IMR-90 (cell line): ENCODE data around the gene NSL1. TPM values are rescaled to one million over a fixed set of nuclear protein-coding genes. Genes with fewer than 3 reads are reported as not detected.

Experiments
- ATAC-seq: fragments of 200-7000 bp; cut with Tn5 transposase; 2 replicates; pipeline ENCODE4 v1.9.1; 2020; ENCODE audit warnings: low read depth, mild to moderate bottlenecking, moderate library complexity
- BruUV-seq: library from RNA; stranded (reverse); fragments of 400-500 nt; replicated peaks from 2 replicates; lab custom pipeline; 2021; lab: Mats Ljungman, UMichigan
- CTCF ChIA-PET: fragments of 300-600 bp; formaldehyde crosslinking; extraction: SDS; loops from one replicate; lab custom pipeline; 2021; ENCODE audit warnings: antibody characterized with exemption; lab: Yijun Ruan, JAX
- POLR2A ChIA-PET: fragments of 300-600 bp; sonication (Branson Sonifier 250); formaldehyde crosslinking; loops from one replicate; lab custom pipeline; 2022; ENCODE audit warnings: antibody characterized with exemption; ENCODE audit not compliant: unreplicated experiment; lab: Charles Lee
- DNase-seq: peaks from one replicate; pipeline ENCODE4 v3.0.0; 2013
- H2AFZ ChIP-seq: replicated peaks from 2 replicates; pipeline ENCODE3; 2013; ENCODE audit warnings: low read length, mild to moderate bottlenecking; ENCODE audit not compliant: poor library complexity
- H2AK5ac ChIP-seq: 2 replicates; pipeline ENCODE4 v1.6.1; 2013; ENCODE audit warnings: low read depth, low read length, inconsistent platforms
- H2AK9ac ChIP-seq: replicated peaks from 2 replicates; pipeline ENCODE3; 2013; ENCODE audit warnings: mild to moderate bottlenecking, low read depth, low read length, moderate library complexity; ENCODE audit not compliant: poor library complexity
- H2BK120ac ChIP-seq: 2 replicates; pipeline ENCODE4 v1.6.1; 2013; ENCODE audit warnings: low read depth, low read length, inconsistent platforms
- H2BK15ac ChIP-seq: 3 replicates; pipeline ENCODE4 v1.6.1; 2013; ENCODE audit warnings: low read depth, low read length, inconsistent platforms
- H2BK20ac ChIP-seq: 2 replicates; pipeline ENCODE4 v1.6.1; 2013; ENCODE audit warnings: low read depth, mild to moderate bottlenecking, inconsistent platforms, low read length, moderate library complexity
- H2BK5ac ChIP-seq: 2 replicates; pipeline ENCODE4 v1.6.1; 2013; ENCODE audit warnings: mild to moderate bottlenecking, low read depth, low read length, inconsistent platforms; ENCODE audit not compliant: poor library complexity, severe bottlenecking
- H3K14ac ChIP-seq: replicated peaks from 2 replicates; pipeline ENCODE4 v1.6.1; 2013; ENCODE audit warnings: low read depth, low read length, inconsistent platforms
- H3K18ac ChIP-seq: 2 replicates; pipeline ENCODE4 v1.6.1; 2013; ENCODE audit warnings: low read depth, low read length, control low read depth
- H3K23ac ChIP-seq: 2 replicates; pipeline ENCODE4 v1.6.1; 2013; ENCODE audit warnings: low read depth, low read length, inconsistent platforms
- H3K27ac ChIP-seq: 2 replicates; pipeline ENCODE4 v1.5.1; 2013; ENCODE audit warnings: mild to moderate bottlenecking, control low read depth, low read length; ENCODE audit not compliant: insufficient read depth
- H3K27me3 ChIP-seq: 2 replicates; pipeline ENCODE4 v1.6.1; 2013; ENCODE audit warnings: low read length; ENCODE audit not compliant: control insufficient read depth, insufficient read depth
- H3K36me3 ChIP-seq: 2 replicates; pipeline ENCODE4 v1.6.1; 2013; ENCODE audit warnings: low read length, mixed read lengths; ENCODE audit not compliant: control insufficient read depth, insufficient read depth
- H3K4ac ChIP-seq: 2 replicates; pipeline ENCODE4 v1.6.1; 2013; ENCODE audit warnings: low read depth, low read length, inconsistent platforms
- H3K4me1 ChIP-seq: 2 replicates; pipeline ENCODE4 v1.6.1; 2013; ENCODE audit warnings: low read length, mixed read lengths; ENCODE audit not compliant: control insufficient read depth, insufficient read depth
- H3K4me2 ChIP-seq: 2 replicates; pipeline ENCODE4 v1.6.1; 2013; ENCODE audit warnings: low read depth, mild to moderate bottlenecking, control low read depth, low read length, moderate library complexity
- H3K4me3 ChIP-seq: 2 replicates; pipeline ENCODE4 v1.5.1; 2013; ENCODE audit warnings: low read depth, mild to moderate bottlenecking, control low read depth, low read length, moderate library complexity; ENCODE audit not compliant: insufficient read depth
- H3K56ac ChIP-seq: 2 replicates; pipeline ENCODE4 v1.6.1; 2013; ENCODE audit warnings: low read length, inconsistent platforms; ENCODE audit not compliant: insufficient read depth; ENCODE audit errors: extremely low read depth
- H3K79me1 ChIP-seq, 2 experiments: 2 replicates each; pipeline ENCODE4 v1.6.1; 2013; ENCODE audit warnings: low read length in 2 of 2, inconsistent platforms in 1 of 2, low read depth in 1 of 2
- H3K9ac ChIP-seq: 2 replicates; pipeline ENCODE4 v1.6.1; 2013; ENCODE audit warnings: low read depth, low read length, control low read depth
- H3K9me1 ChIP-seq: 2 replicates; pipeline ENCODE4 v1.6.1; 2013; ENCODE audit warnings: low read length, inconsistent platforms; ENCODE audit not compliant: insufficient read depth
- H3K9me3 ChIP-seq: 2 replicates; pipeline ENCODE4 v1.6.1; 2013; ENCODE audit warnings: low read length; ENCODE audit not compliant: control insufficient read depth, insufficient read depth
- H4K20me1 ChIP-seq: 2 replicates; pipeline ENCODE4 v1.6.1; 2013; ENCODE audit warnings: low read length, inconsistent platforms; ENCODE audit not compliant: insufficient read depth
- H4K5ac ChIP-seq: 2 replicates; pipeline ENCODE4 v1.6.1; 2013; ENCODE audit warnings: mild to moderate bottlenecking, low read depth, low read length, control low read depth
- H4K8ac ChIP-seq, 2 experiments: 2 replicates each; pipeline ENCODE4 v1.6.1; 2013; ENCODE audit warnings: low read depth in 2 of 2, low read length in 2 of 2, control low read depth in 1 of 2, inconsistent platforms in 1 of 2
- H4K91ac ChIP-seq: 2 replicates; pipeline ENCODE4 v1.6.1; 2013; ENCODE audit warnings: low read depth, low read length, inconsistent platforms; ENCODE audit not compliant: insufficient read depth
- CEBPB ChIP-seq: IDR thresholded peaks from 2 replicates; pipeline ENCODE4 v1.6.1; 2012; ENCODE audit warnings: low read depth, low read length, improper control_type of control experiment
- CTCF ChIP-seq: conservative IDR thresholded peaks from 2 replicates; pipeline ENCODE4 v1.5.1; 2012; ENCODE audit warnings: mild to moderate bottlenecking, low read depth, low read length, improper control_type of control experiment
- ELK1 ChIP-seq: fragments of 150-350 bp; IDR thresholded peaks from 2 replicates; pipeline ENCODE4 v1.6.1; 2016; ENCODE audit warnings: low read depth, mild to moderate bottlenecking, low read length, moderate library complexity, borderline replicate concordance
- MAFK ChIP-seq: IDR thresholded peaks from 2 replicates; pipeline ENCODE4 v1.6.1; 2012; ENCODE audit warnings: low read depth, low read length, improper control_type of control experiment
- MAZ ChIP-seq: IDR thresholded peaks from 2 replicates; pipeline ENCODE4 v1.6.1; 2012; ENCODE audit warnings: low read depth, mild to moderate bottlenecking, low read length, improper control_type of control experiment, moderate library complexity, borderline replicate concordance
- MXI1 ChIP-seq: IDR thresholded peaks from 2 replicates; pipeline ENCODE4 v1.6.1; 2012; ENCODE audit warnings: low read depth, mild to moderate bottlenecking, low read length, moderate library complexity, borderline replicate concordance
- RFX5 ChIP-seq: IDR thresholded peaks from 2 replicates; pipeline ENCODE4 v1.8.0; 2012; ENCODE audit warnings: low read depth, mild to moderate bottlenecking, low read length, moderate library complexity
- WGBS, 2 experiments: methylation state at CpG; one replicate each; pipeline versions ENCODE4 v1.1.5 to v1.1.7; 2013; ENCODE audit warnings: missing lambda C conversion rate in 2 of 2; ENCODE audit not compliant: insufficient read length in 1 of 2; ENCODE audit errors: extremely low coverage in 2 of 2; 5-methylcytosine and 5-hydroxymethylcytosine counted together
- dilution Hi-C: fragments of 300-500 bp; cut with HindIII; formaldehyde crosslinking; loops from one replicate; pipeline ENCODE4 v1.14.3; 2018; ENCODE audit warnings: low sequenced_read_pairs; ENCODE audit not compliant: unreplicated experiment
- in situ Hi-C: fragments of 300-500 bp; cut with MboI; formaldehyde crosslinking; loops from 3 replicates; pipeline ENCODE4 v1.14.3; 2019; ENCODE audit warnings: low sequenced_read_pairs, inconsistent platforms, mixed read lengths
- intact Hi-C: fragments of 100-400 bp; cut with micrococcal nuclease; formaldehyde crosslinking; loops from 2 replicates; pipeline ENCODE4 v1.10.0; 2022
- polyA plus RNA-seq, 3 experiments: library from polyadenylated mRNA; depleted of rRNA; stranded (reverse); fragments of >200 nt; gene quantifications; 2 replicates each; pipeline ENCODE4 v1.2.3, GENCODE V29; 2012; ENCODE audit warnings: low replicate concordance in 1 of 3
- total RNA-seq: library from RNA; depleted of rRNA; stranded (reverse); fragments of >200 nt; gene quantifications from 2 replicates; pipeline ENCODE4 v1.2.3, GENCODE V29; 2012

The NSL1 gene
- total and polyA plus RNA-seq, 2 of the 4 experiments (the other 2 are of a cell fraction), result 19.1 to 42.5 TPM

GRCh38 chr1:212716161-212716560, 75.4 kb downstream of the NSL1 start:
- POLR2A ChIA-PET, result no interaction called here
- Histone ChIP-seq H3K79me1 (no peaks in the 10 kb centered on the region), H3K27ac (no peak overlapping the region), H2BK20ac (no peak overlapping the region), H4K20me1 (no peaks in the 10 kb centered on the region), H3K9ac (no peak overlapping the region), H3K18ac (no peak overlapping the region), H2BK15ac (no peak overlapping the region), H3K36me3 (no peaks in the 10 kb centered on the region), H2AFZ (no peak overlapping the region), H3K4me1 (peaks cover 5% of the 10 kb centered on the region), H3K4me2 (no peak overlapping the region), H3K23ac (no peak overlapping the region), H3K14ac (no peak overlapping the region), H2AK9ac (no peak overlapping the region), H2BK5ac (no peak overlapping the region), H4K91ac (no peak overlapping the region), H2AK5ac (no peak overlapping the region), H3K27me3 (no peaks in the 10 kb centered on the region), H3K9me1 (peaks cover 3% of the 10 kb centered on the region; the same call in 1 of the 2 replicates), H3K9me3 (no peaks in the 10 kb centered on the region), H3K56ac (no peak overlapping the region), H4K5ac (no peak overlapping the region), H4K8ac (no peak overlapping the region), H2BK120ac (no peak overlapping the region), H3K4ac (no peak overlapping the region), H3K4me3 (no peak overlapping the region)
- TF ChIP-seq ELK1 (no peak), CEBPB (no peak), MAZ (no peak), MAFK (no peak), CTCF (no peak), MXI1 (no peak), RFX5 (no peak)
- no peak for ATAC-seq
- in situ Hi-C loops, result no loop called here
- no CpG with 5 or more reads among the region's 1 CpG for WGBS, 2 experiments
- intact Hi-C loops, result no loop called here
- DNase-seq, result no peak
- BruUV-seq, result no TSS peak
- dilution Hi-C loops, result no loop called here
- CTCF ChIA-PET, result no interaction called here
